DMS153 (cell line): ENCODE results near the gene ZBTB25.

Source experiments
- DNase-seq: peaks from one replicate; lab custom pipeline; 2025; lab: John Stamatoyannopoulos, UW

The ZBTB25 gene

GRCh38 chr14:64440494-64440893 is 63.1 kb downstream of the ZBTB25 start:
- DNase-seq, result no peak

- no peak for DNase-seq
Observed at GRCh38 chr14:64439141-64439540, 64.5 kb downstream of the ZBTB25 start.

- DNase-seq, result no peak
Observed at GRCh38 chr14:64438181-64438841, 65.3 kb downstream of the ZBTB25 start.

- DNase-seq, result no peak
Observed at GRCh38 chr14:64434528-64434927, 69.1 kb downstream of the ZBTB25 start.

GRCh38 chr14:64423987-64424386 is 79.7 kb downstream of the ZBTB25 start:
- DNase-seq, result no peak

- no peak for DNase-seq
Observed at GRCh38 chr14:64422756-64423155, 80.9 kb downstream of the ZBTB25 start.

GRCh38 chr14:64422005-64422404 is 81.6 kb downstream of the ZBTB25 start:
- no peak for DNase-seq

GRCh38 chr14:64421166-64421565 is 82.5 kb downstream of the ZBTB25 start:
- no peak for DNase-seq

GRCh38 chr14:64419003-64419402 is 84.6 kb downstream of the ZBTB25 start:
- no peak for DNase-seq

GRCh38 chr14:64417771-64418125 is 85.9 kb downstream of the ZBTB25 start:
- no peak for DNase-seq

GRCh38 chr14:64417055-64417770 is 86.4 kb downstream of the ZBTB25 start:
- DNase-seq, result no peak

- no peak for DNase-seq
Observed at GRCh38 chr14:64416348-64416932, 87.2 kb downstream of the ZBTB25 start.

- no peak for DNase-seq
Observed at GRCh38 chr14:64412237-64412636, 91.4 kb downstream of the ZBTB25 start.

GRCh38 chr14:64411001-64411400 is 92.6 kb downstream of the ZBTB25 start:
- DNase-seq, result no peak

GRCh38 chr14:64410084-64410774 is 93.4 kb downstream of the ZBTB25 start:
- no peak for DNase-seq

GRCh38 chr14:64409126-64409920 is 94.3 kb downstream of the ZBTB25 start:
- DNase-seq, result no peak

GRCh38 chr14:64407329-64407728 is 96.3 kb downstream of the ZBTB25 start:
- DNase-seq, result no peak

GRCh38 chr14:64405295-64405694 is 98.3 kb downstream of the ZBTB25 start:
- DNase-seq, result no peak

GRCh38 chr14:64401949-64402348 is 101.7 kb downstream of the ZBTB25 start:
- DNase-seq, result no peak

GRCh38 chr14:64400829-64401459 is 102.7 kb downstream of the ZBTB25 start:
- DNase-seq, result no peak
